ENCODE results near the gene CCDC150.

DNA sequence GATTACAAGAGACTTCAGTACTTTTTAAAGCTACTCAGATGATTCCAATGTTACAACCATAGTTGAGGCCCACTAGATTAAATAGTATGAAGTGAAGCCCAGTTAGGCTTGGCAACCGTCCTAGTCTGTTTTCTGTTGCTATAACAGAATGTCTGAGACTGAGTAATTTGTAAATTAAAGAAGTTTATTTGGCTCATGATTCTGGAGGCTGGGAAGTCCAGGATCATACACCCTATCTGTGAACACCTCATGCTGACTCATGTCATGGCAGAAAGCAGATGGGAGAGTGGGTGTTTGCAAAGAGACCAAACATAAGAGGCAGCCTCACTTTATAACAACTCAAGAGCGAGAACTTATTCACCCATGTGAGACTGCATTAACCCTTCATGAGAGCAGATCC lies 63.1 kb downstream of the CCDC150 start:
- no peak for TF ChIP-seq CTCF (IDR thresholded peaks at IDR 0.05)
- TF ChIP-seq EZH2 (IDR thresholded peaks at IDR 0.05), result no peak

Measured in neural progenitor cell (in vitro differentiated cells).